Tibial nerve (tissue), 4 donors: Measurements from ENCODE around the gene BTF3L4.

Source experiments
- CTCF ChIP-seq, 5 experiments: fragments of 200-600 bp in 3 of 5; fragments of 450-650 bp in 2 of 5; sonication (generic) in 3 of 5; IDR thresholded peaks; one replicate each; pipeline ENCODE4 v1.5.1; 2016 to 2019; ENCODE audit warnings: antibody characterized with exemption in 5 of 5, mild to moderate bottlenecking in 3 of 5, moderate library complexity in 2 of 5
- EP300 ChIP-seq, 2 donors: sonication (generic); formaldehyde crosslinking; IDR thresholded peaks; one replicate each; pipeline ENCODE4 v1.6.1; 2017; ENCODE audit warnings: antibody characterized with exemption in 2 of 2, mild to moderate bottlenecking in 1 of 2

GRCh38 chr1:52057255-52057654 lies 1.2 kb downstream of the BTF3L4 start:
- TF ChIP-seq EP300 (IDR thresholded peaks at IDR 0.05) (no peak), CTCF (IDR thresholded peaks at IDR 0.05) (no peak)
